ENCODE data around the gene NPFF.

DNA sequence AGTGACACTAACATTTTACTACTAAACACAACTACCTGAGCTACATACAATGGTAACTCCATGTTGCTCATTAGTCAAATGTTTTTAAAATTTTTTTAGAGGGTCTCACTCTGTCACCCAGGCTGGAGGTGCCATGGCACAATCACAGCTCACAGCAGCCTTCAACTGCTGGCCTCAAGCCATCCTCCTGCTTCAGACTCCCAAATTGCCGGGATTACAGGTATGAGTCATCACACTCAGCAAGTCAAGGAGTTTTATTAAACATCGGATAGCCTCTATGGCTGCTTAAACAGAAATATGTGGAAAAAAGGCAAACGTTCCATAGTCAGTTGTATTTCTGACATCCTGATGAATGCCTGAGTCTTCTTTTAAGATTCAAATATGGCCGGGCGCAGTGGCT is 11.1 kb upstream of the NPFF start:
- TF ChIP-seq FIP1L1 (IDR thresholded peaks at IDR 0.05; ENCODE audit: borderline replicate concordance, insufficient read depth, low read depth, low read length) = no peak
- TF ChIP-seq NCOA1 (CRISPR knock-in tag; IDR thresholded peaks at IDR 0.05) = no peak
- TF ChIP-seq EZH2 (conservative IDR thresholded peaks at IDR 0.05; ENCODE audit: low read depth, low read length) = no peak
- TF ChIP-seq, protein P1, sequence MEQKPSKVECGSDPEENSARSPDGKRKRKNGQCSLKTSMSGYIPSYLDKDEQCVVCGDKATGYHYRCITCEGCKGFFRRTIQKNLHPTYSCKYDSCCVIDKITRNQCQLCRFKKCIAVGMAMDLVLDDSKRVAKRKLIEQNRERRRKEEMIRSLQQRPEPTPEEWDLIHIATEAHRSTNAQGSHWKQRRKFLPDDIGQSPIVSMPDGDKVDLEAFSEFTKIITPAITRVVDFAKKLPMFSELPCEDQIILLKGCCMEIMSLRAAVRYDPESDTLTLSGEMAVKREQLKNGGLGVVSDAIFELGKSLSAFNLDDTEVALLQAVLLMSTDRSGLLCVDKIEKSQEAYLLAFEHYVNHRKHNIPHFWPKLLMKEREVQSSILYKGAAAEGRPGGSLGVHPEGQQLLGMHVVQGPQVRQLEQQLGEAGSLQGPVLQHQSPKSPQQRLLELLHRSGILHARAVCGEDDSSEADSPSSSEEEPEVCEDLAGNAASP (CRISPR knock-in tag; IDR thresholded peaks at IDR 0.05; ENCODE audit: borderline replicate concordance) = no peak
- TF ChIP-seq EP300 (IDR thresholded peaks at IDR 0.05; ENCODE audit: low read depth in 2 of 2, low read length in 2 of 2) = no peak
- TF ChIP-seq EP300 (CRISPR knock-in tag; IDR thresholded peaks at IDR 0.05; ENCODE audit: borderline replicate concordance) = no peak
- TF ChIP-seq FOXK1 (CRISPR knock-in tag; IDR thresholded peaks at IDR 0.05; ENCODE audit: borderline replicate concordance, low read depth) = no peak
- no peak for TF ChIP-seq ZBTB8A (CRISPR knock-in tag; IDR thresholded peaks at IDR 0.05; ENCODE audit: borderline replicate concordance, low read depth)
- TF ChIP-seq, protein P2, sequence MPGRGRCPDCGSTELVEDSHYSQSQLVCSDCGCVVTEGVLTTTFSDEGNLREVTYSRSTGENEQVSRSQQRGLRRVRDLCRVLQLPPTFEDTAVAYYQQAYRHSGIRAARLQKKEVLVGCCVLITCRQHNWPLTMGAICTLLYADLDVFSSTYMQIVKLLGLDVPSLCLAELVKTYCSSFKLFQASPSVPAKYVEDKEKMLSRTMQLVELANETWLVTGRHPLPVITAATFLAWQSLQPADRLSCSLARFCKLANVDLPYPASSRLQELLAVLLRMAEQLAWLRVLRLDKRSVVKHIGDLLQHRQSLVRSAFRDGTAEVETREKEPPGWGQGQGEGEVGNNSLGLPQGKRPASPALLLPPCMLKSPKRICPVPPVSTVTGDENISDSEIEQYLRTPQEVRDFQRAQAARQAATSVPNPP (CRISPR knock-in tag; IDR thresholded peaks at IDR 0.05) = no peak
- no peak for TF ChIP-seq TBX3 (IDR thresholded peaks at IDR 0.05; ENCODE audit: borderline replicate concordance)
- TF ChIP-seq ZBTB21 (CRISPR knock-in tag; IDR thresholded peaks at IDR 0.05) = no peak
- no peak for TF ChIP-seq ZFP36 (IDR thresholded peaks at IDR 0.05; ENCODE audit: borderline replicate concordance, low read depth, low read length, partially characterized antibody)
- TF ChIP-seq CBX5 (CRISPR knock-in tag; IDR thresholded peaks at IDR 0.05; ENCODE audit: borderline replicate concordance) = no peak
- TF ChIP-seq, protein P3, sequence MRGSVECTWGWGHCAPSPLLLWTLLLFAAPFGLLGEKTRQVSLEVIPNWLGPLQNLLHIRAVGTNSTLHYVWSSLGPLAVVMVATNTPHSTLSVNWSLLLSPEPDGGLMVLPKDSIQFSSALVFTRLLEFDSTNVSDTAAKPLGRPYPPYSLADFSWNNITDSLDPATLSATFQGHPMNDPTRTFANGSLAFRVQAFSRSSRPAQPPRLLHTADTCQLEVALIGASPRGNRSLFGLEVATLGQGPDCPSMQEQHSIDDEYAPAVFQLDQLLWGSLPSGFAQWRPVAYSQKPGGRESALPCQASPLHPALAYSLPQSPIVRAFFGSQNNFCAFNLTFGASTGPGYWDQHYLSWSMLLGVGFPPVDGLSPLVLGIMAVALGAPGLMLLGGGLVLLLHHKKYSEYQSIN (CRISPR knock-in tag; IDR thresholded peaks at IDR 0.05; ENCODE audit: borderline replicate concordance) = no peak
- TF ChIP-seq, protein P4, sequence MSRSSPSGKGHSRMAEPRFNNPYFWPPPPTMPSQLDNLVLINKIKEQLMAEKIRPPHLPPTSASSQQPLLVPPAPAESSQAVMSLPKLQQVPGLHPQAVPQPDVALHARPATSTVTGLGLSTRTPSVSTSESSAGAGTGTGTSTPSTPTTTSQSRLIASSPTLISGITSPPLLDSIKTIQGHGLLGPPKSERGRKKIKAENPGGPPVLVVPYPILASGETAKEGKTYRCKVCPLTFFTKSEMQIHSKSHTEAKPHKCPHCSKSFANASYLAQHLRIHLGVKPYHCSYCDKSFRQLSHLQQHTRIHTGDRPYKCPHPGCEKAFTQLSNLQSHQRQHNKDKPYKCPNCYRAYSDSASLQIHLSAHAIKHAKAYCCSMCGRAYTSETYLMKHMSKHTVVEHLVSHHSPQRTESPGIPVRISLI (CRISPR knock-in tag; IDR thresholded peaks at IDR 0.05; ENCODE audit: borderline replicate concordance) = no peak
